Right atrium auricular region (tissue), 2 donors: Measurements from ENCODE around the gene ZBTB3. TPM values are rescaled to one million over a fixed set of nuclear protein-coding genes. Genes with fewer than 3 reads are reported as not detected.
A peak's percentile ranks its signal among the peaks of the same experiment; 100 is the strongest.

Source experiments
- DNase-seq: peaks from one replicate; pipeline ENCODE4 v3.0.0-alpha.2; 2019; ENCODE audit warnings: low spot score
- H3K27ac ChIP-seq, 2 donors: fragments of 200-600 bp; sonication (generic); 1 replicate in 1 of 2; 2 replicates in 1 of 2; pipeline ENCODE4 v1.5.1; 2016 to 2019
- H3K27me3 ChIP-seq, 2 donors: fragments of 200-600 bp; sonication (generic); one replicate each; pipeline versions ENCODE4 v1.5.1 to v1.6.0; 2017 to 2019
- H3K36me3 ChIP-seq: fragments of 200-600 bp; sonication (generic); one replicate; pipeline ENCODE4 v1.5.1; 2016
- H3K4me1 ChIP-seq, 2 donors: fragments of 200-600 bp; sonication (generic); one replicate each; pipeline versions ENCODE4 v1.5.1 to v1.6.0; 2017 to 2019
- H3K4me3 ChIP-seq, 2 donors: fragments of 200-600 bp; sonication (generic); 1 replicate in 1 of 2; 2 replicates in 1 of 2; pipeline ENCODE4 v1.5.1; 2017 to 2019; ENCODE audit warnings: mild to moderate bottlenecking in 1 of 2, moderate library complexity in 1 of 2
- H3K9me3 ChIP-seq, 2 donors: fragments of 200-600 bp; sonication (generic); one replicate each; pipeline ENCODE4 v1.5.1; 2019
- total RNA-seq, 2 donors: library from RNA; depleted of rRNA; stranded (reverse); fragments of >200 nt; gene quantifications; one replicate each; pipeline ENCODE4 v1.1.0, GENCODE V29; 2016
- TF ChIP-seq, protein P1 (sequence below), 2 donors: fragments of 200-600 bp; sonication (generic); IDR thresholded peaks; one replicate each; pipeline ENCODE4 v1.5.1; 2019; ENCODE audit warnings: antibody characterized with exemption in 2 of 2

The ZBTB3 gene
- 1 to 10 TPM; 5.1 to 7.8 TPM for total RNA-seq

DNA sequence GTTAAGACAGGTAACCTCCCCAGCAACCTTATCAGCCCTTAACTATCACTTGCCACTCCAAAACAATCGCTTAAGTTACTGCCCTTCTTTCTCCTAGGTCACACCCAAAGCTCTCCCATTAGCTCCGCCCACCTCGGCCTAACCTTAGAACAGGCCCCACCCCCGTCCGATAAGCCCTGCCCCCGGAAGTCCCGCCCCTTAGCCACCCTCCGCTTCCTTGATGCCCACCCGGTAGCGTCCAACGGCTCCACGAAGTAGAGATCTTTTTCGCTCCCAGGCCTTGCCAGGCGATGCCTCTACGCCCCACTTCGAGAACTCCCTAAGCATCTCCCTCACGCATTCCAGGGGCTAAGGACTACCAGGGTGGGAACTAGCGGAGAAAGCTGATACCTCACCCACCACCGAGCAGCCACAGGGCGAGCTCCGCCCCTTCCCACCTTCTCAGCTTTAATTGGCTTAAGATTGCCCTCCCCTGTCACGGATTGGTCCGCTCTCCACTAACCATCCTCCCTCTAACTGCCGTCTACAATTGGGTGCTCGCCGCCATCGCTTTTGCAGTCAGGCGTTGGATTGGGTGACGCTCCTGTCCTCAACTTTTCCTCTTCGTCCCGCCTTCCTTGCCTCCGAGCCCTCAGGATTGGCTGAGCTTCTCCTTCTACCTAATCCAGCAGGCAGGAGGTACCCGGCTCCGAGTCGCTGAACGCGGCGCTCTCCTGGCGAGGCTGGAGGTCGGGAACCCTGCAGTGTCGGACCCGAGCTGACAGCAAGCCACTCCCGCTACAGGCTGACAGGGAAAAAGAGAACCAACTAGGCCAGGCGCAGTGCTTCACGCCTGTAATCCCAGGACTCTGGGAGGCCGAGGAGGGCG, at the start of gene ZBTB3:
Gene ZBTB3 (minus strand): TSS at position 425 of the 868 bp plus-strand sequence. CDS start 496 bp downstream, outside the sequence.
- peak within 1 kb of the TSS; percentile 89 to 94 for H3K27ac ChIP-seq
- H3K27me3 ChIP-seq = no peaks in the 10 kb centered on the region
- no peaks in the 10 kb centered on the region for H3K9me3 ChIP-seq
- peaks cover 0 to 27% of the 10 kb centered on the region in 2 donors for H3K4me1 ChIP-seq
- H3K36me3 ChIP-seq = peaks cover 5% of the 10 kb centered on the region
- peak within 1 kb of the TSS; percentile 64 to 68 for H3K4me3 ChIP-seq
- peak; percentile 99 for DNase-seq
- TF ChIP-seq, protein P1, sequence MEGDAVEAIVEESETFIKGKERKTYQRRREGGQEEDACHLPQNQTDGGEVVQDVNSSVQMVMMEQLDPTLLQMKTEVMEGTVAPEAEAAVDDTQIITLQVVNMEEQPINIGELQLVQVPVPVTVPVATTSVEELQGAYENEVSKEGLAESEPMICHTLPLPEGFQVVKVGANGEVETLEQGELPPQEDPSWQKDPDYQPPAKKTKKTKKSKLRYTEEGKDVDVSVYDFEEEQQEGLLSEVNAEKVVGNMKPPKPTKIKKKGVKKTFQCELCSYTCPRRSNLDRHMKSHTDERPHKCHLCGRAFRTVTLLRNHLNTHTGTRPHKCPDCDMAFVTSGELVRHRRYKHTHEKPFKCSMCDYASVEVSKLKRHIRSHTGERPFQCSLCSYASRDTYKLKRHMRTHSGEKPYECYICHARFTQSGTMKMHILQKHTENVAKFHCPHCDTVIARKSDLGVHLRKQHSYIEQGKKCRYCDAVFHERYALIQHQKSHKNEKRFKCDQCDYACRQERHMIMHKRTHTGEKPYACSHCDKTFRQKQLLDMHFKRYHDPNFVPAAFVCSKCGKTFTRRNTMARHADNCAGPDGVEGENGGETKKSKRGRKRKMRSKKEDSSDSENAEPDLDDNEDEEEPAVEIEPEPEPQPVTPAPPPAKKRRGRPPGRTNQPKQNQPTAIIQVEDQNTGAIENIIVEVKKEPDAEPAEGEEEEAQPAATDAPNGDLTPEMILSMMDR (IDR thresholded peaks at IDR 0.05) = no peak

DNA sequence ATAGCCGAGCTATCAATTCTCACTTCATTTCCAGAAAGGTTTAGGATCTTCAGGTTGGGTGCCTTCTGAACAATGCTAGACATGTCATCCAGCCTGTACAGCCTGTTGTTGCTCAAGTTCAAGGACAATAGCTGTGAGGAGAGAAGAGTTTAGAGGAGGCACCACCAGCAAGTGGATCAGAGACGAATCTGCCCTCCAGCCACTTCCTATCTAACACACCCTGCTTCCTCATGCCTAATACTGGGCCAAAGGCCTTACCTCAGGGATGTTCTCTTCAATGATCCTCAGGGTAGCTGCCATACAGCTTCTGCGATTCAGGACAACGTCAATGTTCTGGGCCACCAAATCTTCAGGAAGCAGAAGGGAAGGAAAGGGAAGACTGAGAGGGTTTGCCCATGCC, 47.1 kb upstream of the ZBTB3 start:
- no peak for DNase-seq
- Histone ChIP-seq H3K9me3 (no peaks in the 10 kb centered on the region), H3K4me1 (peaks cover 0 to 23% of the 10 kb centered on the region in 2 donors), H3K27ac (no peak overlapping the region), H3K27me3 (no peaks in the 10 kb centered on the region), H3K4me3 (no peak overlapping the region), H3K36me3 (peaks cover 73% of the 10 kb centered on the region)
- TF ChIP-seq, protein P1 (IDR thresholded peaks at IDR 0.05) = no peak

DNA sequence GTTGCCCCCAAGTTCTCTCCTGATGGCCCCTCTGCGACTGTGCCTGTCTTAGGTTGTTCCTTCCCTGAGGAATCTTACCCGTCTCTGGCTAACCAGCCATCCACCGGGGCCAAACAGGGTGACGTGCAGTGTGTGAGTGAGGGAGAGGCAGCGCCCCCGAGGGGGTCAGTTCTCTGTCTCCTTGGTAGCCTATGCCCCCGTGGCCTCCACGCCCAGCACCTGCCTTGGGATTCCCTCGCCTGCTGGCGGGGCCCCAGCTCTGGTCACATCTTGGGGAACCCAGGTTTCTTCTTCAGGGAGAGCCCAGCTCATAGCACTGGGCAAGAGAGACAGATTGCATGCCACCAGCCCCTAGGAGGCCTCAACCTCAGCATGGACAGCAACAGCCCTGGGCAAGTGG, 45.5 kb upstream of the ZBTB3 start:
- no peaks in the 10 kb centered on the region for H3K27me3 ChIP-seq
- H3K4me1 ChIP-seq = peaks cover 0 to 17% of the 10 kb centered on the region in 2 donors
- H3K27ac ChIP-seq = no peak overlapping the region
- H3K36me3 ChIP-seq = peaks cover 89% of the 10 kb centered on the region
- H3K9me3 ChIP-seq = no peaks in the 10 kb centered on the region
- H3K4me3 ChIP-seq = no peak overlapping the region
- TF ChIP-seq, protein P1 (IDR thresholded peaks at IDR 0.05) = no peak
- no peak for DNase-seq

DNA sequence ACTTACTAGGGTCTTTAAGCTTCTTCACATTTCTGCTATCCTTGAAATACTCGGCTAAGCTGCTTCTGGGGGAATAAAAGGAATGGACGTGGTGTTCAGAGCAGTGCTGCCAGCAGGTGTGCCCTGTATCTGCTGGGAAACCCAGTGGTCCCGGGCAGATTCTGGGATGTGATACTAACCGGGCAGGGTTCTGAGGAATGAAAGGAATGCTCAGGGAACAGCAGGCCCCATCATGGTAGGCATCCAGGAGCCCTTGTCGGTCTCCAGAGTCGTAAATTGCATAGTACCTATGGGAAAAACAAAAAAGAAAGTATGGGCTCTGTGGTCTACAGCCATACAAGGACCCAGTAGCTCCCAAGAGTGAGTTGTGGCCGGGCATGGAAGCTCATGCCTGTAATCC, 42.3 kb upstream of the ZBTB3 start:
- H3K4me3 ChIP-seq = no peak overlapping the region
- peaks cover 93% of the 10 kb centered on the region for H3K36me3 ChIP-seq
- TF ChIP-seq, protein P1 (IDR thresholded peaks at IDR 0.05) = no peak
- peaks cover 0 to 10% of the 10 kb centered on the region in 2 donors for H3K4me1 ChIP-seq
- H3K9me3 ChIP-seq = no peaks in the 10 kb centered on the region
- DNase-seq = no peak
- H3K27ac ChIP-seq = no peak overlapping the region
- no peaks in the 10 kb centered on the region for H3K27me3 ChIP-seq

DNA sequence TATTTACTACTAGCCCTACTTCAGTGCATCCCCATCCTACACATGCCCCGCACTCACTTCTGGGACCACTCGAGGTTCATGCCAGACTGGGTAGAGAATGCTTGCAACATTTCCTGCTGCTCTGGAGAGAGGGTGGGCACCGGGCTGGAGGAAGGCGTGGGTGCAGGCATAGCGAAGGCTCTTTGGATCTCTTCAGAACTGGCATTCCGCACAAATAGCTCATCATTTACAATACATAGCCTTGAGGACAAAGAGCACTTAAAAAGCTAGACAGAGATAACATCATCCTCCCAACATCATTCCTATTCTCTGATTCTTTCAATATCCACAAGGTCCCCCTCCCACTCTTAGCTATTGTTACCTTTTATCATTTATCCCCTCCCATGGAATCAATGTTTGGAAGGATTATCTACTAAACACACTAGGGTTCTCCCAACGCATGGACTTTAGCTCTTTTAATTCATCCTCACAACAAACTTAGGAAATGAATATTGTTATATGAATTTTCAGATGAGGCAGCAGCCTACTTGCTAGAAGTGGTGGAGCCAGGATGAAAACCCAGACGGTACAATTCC, 40.3 kb upstream of the ZBTB3 start:
- DNase-seq = no peak
- TF ChIP-seq, protein P1 (IDR thresholded peaks at IDR 0.05) = no peak
- H3K27ac ChIP-seq = no peak overlapping the region

More for the DNA sequence above, 40.3 kb upstream of the ZBTB3 start:
- no peaks in the 10 kb centered on the region for H3K27me3 ChIP-seq
- no peaks in the 10 kb centered on the region for H3K9me3 ChIP-seq
- H3K4me1 ChIP-seq = peaks cover 0 to 21% of the 10 kb centered on the region in 2 donors
- no peak overlapping the region for H3K4me3 ChIP-seq
- H3K36me3 ChIP-seq = peaks cover 77% of the 10 kb centered on the region
